SK-N-SH treated with all-trans-retinoic acid at 6 μM for 48 hours (cell line): Measurements from ENCODE around the gene RBFOX1.

Experiments
- ATAC-seq: fragments of 200-7000 bp; cut with Tn5 transposase; 3 replicates; pipeline ENCODE4 v1.9.1; 2020; ENCODE audit warnings: mild to moderate bottlenecking, moderate library complexity
- ARNTL ChIP-seq: fragments of 450-650 bp; formaldehyde crosslinking; IDR thresholded peaks from 2 replicates; pipeline ENCODE4 v1.5.0; 2020; ENCODE audit warnings: low read depth, mild to moderate bottlenecking, moderate library complexity, borderline replicate concordance
- BACH2 ChIP-seq: fragments of 250-450 bp; sonication (Bioruptor Pico); IDR thresholded peaks from 2 replicates; pipeline ENCODE4 v1.9.0; 2021; ENCODE audit warnings: mild to moderate bottlenecking, borderline replicate concordance
- ESRRG ChIP-seq: fragments of 250-450 bp; sonication (Bioruptor Pico); IDR thresholded peaks from 2 replicates; pipeline ENCODE4 v1.6.1; 2021; ENCODE audit warnings: mild to moderate bottlenecking
- GLIS3 ChIP-seq: fragments of 250-450 bp; sonication (Bioruptor Pico); IDR thresholded peaks from 2 replicates; pipeline ENCODE4 v1.5.0; 2020; ENCODE audit warnings: mild to moderate bottlenecking, moderate library complexity
- ISL1 ChIP-seq: fragments of 250-450 bp; sonication (Bioruptor Pico); IDR thresholded peaks from 2 replicates; pipeline ENCODE4 v2.1.2; 2022; ENCODE audit warnings: mild to moderate bottlenecking, moderate library complexity
- PPARA ChIP-seq: fragments of 250-450 bp; sonication (Bioruptor Pico); IDR thresholded peaks from 2 replicates; pipeline ENCODE4 v1.5.0; 2020; ENCODE audit warnings: mild to moderate bottlenecking, borderline replicate concordance
- SNAI2 ChIP-seq: fragments of 250-450 bp; sonication (Bioruptor Pico); IDR thresholded peaks from 2 replicates; pipeline ENCODE4 v1.5.0; 2020; ENCODE audit warnings: mild to moderate bottlenecking, moderate library complexity
- TOX ChIP-seq: fragments of 250-450 bp; sonication (Bioruptor Pico); IDR thresholded peaks from 2 replicates; pipeline ENCODE4 v1.8.0; 2021; ENCODE audit warnings: mild to moderate bottlenecking, moderate library complexity, borderline replicate concordance
- ZC3H10 ChIP-seq: fragments of 250-450 bp; sonication (Bioruptor Pico); IDR thresholded peaks from 2 replicates; pipeline ENCODE4 v1.5.1; 2021; ENCODE audit warnings: mild to moderate bottlenecking, moderate library complexity
- ZFP3 ChIP-seq: fragments of 250-450 bp; sonication (Bioruptor Pico); IDR thresholded peaks from 2 replicates; pipeline ENCODE4 v1.5.0; 2020; ENCODE audit warnings: mild to moderate bottlenecking, moderate library complexity
- ZFP30 ChIP-seq: fragments of 450-650 bp; formaldehyde crosslinking; IDR thresholded peaks from 2 replicates; pipeline ENCODE4 v1.5.0; 2022; ENCODE audit warnings: mild to moderate bottlenecking, moderate library complexity
- ZNF565 ChIP-seq: fragments of 450-650 bp; formaldehyde crosslinking; conservative IDR thresholded peaks from 2 replicates; pipeline ENCODE4 v1.5.0; 2020; ENCODE audit warnings: low read depth, mild to moderate bottlenecking, moderate library complexity
- ZNF70 ChIP-seq: fragments of 450-650 bp; formaldehyde crosslinking; IDR thresholded peaks from 2 replicates; pipeline ENCODE4 v1.5.0; 2020; ENCODE audit warnings: mild to moderate bottlenecking, moderate library complexity
- ZNF8 ChIP-seq: fragments of 450-650 bp; formaldehyde crosslinking; IDR thresholded peaks from 2 replicates; pipeline ENCODE4 v1.5.0; 2020; ENCODE audit warnings: mild to moderate bottlenecking, moderate library complexity
- TF ChIP-seq, protein P1 (sequence below): fragments of 250-450 bp; sonication (Bioruptor Pico); IDR thresholded peaks from 2 replicates; pipeline ENCODE4 v1.5.1; 2021; ENCODE audit warnings: mild to moderate bottlenecking, moderate library complexity
- TF ChIP-seq, protein P2 (sequence below): fragments of 250-450 bp; sonication (Bioruptor Pico); IDR thresholded peaks from 2 replicates; pipeline ENCODE4 v1.8.0; 2020; ENCODE audit warnings: mild to moderate bottlenecking, moderate library complexity, borderline replicate concordance
- TF ChIP-seq, protein P3 (sequence below): fragments of 250-450 bp; sonication (Bioruptor Pico); IDR thresholded peaks from 2 replicates; pipeline ENCODE4 v1.5.0; 2020; ENCODE audit warnings: mild to moderate bottlenecking, moderate library complexity
- TF ChIP-seq, protein P4 (sequence below): fragments of 250-450 bp; sonication (Bioruptor Pico); IDR thresholded peaks from 2 replicates; pipeline ENCODE4 v1.8.0; 2021; ENCODE audit warnings: low read depth, mild to moderate bottlenecking, moderate library complexity, borderline replicate concordance

The RBFOX1 gene

DNA sequence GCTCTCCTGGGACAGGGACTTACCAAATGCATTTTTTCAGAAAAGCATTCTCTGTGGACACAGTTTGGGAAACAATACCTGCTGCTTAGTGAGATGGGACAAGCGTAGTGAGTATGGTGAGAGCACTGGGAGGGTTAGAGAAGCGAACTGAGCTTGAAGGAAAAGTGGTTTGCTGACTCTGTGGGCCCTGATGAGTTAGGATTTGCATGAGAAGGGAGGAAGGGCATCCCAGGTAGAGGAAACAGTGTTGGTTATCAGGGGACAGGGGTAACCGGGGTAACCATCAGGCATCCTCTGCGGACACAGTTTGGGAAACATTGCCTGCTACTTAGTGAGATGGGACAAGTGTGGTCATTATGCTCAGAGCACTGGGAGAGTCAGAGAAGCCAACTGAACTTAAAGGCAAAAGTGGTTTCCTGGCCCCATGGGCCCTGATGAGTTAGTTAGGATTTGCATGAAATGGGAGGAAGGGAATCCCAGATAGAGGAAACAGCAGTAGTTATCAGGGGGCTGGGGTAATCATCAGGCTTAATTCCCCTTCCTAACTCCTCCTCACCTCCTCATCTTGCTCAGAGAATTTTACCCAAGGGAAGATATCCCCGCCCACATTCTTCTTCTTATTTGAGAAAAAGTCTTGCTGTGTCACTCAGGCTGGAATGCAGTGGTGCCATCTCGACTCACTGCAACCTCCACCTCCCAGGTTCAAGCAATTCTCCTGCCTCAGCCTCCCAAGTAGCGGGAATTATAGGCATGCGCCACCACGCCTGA is 319.3 kb downstream of the RBFOX1 start:
- no peak for TF ChIP-seq ARNTL (CRISPR knock-in tag)
- TF ChIP-seq, protein P1, sequence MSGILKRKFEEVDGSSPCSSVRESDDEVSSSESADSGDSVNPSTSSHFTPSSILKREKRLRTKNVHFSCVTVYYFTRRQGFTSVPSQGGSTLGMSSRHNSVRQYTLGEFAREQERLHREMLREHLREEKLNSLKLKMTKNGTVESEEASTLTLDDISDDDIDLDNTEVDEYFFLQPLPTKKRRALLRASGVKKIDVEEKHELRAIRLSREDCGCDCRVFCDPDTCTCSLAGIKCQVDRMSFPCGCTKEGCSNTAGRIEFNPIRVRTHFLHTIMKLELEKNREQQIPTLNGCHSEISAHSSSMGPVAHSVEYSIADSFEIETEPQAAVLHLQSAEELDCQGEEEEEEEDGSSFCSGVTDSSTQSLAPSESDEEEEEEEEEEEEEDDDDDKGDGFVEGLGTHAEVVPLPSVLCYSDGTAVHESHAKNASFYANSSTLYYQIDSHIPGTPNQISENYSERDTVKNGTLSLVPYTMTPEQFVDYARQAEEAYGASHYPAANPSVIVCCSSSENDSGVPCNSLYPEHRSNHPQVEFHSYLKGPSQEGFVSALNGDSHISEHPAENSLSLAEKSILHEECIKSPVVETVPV (CRISPR knock-in tag): no peak
- TF ChIP-seq, protein P2, sequence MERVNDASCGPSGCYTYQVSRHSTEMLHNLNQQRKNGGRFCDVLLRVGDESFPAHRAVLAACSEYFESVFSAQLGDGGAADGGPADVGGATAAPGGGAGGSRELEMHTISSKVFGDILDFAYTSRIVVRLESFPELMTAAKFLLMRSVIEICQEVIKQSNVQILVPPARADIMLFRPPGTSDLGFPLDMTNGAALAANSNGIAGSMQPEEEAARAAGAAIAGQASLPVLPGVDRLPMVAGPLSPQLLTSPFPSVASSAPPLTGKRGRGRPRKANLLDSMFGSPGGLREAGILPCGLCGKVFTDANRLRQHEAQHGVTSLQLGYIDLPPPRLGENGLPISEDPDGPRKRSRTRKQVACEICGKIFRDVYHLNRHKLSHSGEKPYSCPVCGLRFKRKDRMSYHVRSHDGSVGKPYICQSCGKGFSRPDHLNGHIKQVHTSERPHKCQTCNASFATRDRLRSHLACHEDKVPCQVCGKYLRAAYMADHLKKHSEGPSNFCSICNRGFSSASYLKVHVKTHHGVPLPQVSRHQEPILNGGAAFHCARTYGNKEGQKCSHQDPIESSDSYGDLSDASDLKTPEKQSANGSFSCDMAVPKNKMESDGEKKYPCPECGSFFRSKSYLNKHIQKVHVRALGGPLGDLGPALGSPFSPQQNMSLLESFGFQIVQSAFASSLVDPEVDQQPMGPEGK (CRISPR knock-in tag): no peak
- TF ChIP-seq ZNF70: no peak
- ATAC-seq: no peak

DNA sequence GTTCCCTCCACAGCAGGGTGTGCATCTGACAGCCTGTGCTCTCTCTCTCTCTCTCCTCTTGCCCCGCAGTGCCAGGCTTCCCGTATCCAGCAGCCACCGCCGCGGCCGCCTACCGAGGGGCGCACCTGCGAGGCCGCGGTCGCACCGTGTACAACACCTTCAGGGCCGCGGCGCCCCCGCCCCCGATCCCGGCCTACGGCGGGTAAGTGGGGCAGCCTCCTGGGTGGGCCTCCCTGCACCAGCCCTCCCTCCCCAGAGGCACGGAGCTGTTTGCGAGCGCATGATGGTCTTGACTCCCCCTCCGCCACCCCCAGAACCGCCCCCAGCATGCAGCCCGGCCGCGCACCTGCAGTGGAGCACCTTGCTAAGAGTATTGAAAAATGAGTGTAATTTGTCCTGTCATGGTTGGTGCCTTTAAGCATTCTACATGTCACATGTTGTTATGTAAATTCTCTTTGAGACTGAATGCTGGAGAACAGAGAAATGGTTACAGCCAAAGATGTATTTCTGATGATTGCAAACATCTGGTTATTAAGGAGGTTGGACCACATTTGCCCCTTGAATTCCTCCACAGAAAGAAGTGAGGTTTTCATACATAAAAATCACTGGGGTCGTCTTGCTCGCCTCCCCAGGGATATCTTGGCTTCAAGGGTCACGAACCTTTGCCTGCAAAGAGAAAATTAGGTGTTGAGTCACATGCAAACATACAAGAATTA is 321.3 kb downstream of the RBFOX1 start:
- no peak for ATAC-seq
- TF ChIP-seq ZFP30 (CRISPR knock-in tag) (no peak), GLIS3 (CRISPR knock-in tag) (no peak), ZNF565 (no peak), ZNF70 (no peak), ISL1 (CRISPR knock-in tag) (no peak), BACH2 (CRISPR knock-in tag) (no peak), ZNF8 (CRISPR knock-in tag) (no peak)
- TF ChIP-seq, protein P3, sequence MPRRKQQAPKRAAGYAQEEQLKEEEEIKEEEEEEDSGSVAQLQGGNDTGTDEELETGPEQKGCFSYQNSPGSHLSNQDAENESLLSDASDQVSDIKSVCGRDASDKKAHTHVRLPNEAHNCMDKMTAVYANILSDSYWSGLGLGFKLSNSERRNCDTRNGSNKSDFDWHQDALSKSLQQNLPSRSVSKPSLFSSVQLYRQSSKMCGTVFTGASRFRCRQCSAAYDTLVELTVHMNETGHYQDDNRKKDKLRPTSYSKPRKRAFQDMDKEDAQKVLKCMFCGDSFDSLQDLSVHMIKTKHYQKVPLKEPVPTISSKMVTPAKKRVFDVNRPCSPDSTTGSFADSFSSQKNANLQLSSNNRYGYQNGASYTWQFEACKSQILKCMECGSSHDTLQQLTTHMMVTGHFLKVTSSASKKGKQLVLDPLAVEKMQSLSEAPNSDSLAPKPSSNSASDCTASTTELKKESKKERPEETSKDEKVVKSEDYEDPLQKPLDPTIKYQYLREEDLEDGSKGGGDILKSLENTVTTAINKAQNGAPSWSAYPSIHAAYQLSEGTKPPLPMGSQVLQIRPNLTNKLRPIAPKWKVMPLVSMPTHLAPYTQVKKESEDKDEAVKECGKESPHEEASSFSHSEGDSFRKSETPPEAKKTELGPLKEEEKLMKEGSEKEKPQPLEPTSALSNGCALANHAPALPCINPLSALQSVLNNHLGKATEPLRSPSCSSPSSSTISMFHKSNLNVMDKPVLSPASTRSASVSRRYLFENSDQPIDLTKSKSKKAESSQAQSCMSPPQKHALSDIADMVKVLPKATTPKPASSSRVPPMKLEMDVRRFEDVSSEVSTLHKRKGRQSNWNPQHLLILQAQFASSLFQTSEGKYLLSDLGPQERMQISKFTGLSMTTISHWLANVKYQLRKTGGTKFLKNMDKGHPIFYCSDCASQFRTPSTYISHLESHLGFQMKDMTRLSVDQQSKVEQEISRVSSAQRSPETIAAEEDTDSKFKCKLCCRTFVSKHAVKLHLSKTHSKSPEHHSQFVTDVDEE (CRISPR knock-in tag): no peak
- TF ChIP-seq, protein P4, sequence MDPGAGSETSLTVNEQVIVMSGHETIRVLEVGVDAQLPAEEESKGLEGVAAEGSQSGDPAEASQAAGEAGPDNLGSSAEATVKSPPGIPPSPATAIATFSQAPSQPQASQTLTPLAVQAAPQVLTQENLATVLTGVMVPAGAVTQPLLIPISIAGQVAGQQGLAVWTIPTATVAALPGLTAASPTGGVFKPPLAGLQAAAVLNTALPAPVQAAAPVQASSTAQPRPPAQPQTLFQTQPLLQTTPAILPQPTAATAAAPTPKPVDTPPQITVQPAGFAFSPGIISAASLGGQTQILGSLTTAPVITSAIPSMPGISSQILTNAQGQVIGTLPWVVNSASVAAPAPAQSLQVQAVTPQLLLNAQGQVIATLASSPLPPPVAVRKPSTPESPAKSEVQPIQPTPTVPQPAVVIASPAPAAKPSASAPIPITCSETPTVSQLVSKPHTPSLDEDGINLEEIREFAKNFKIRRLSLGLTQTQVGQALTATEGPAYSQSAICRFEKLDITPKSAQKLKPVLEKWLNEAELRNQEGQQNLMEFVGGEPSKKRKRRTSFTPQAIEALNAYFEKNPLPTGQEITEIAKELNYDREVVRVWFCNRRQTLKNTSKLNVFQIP (CRISPR knock-in tag): no peak
- TF ChIP-seq, protein P1 (CRISPR knock-in tag): no peak

DNA sequence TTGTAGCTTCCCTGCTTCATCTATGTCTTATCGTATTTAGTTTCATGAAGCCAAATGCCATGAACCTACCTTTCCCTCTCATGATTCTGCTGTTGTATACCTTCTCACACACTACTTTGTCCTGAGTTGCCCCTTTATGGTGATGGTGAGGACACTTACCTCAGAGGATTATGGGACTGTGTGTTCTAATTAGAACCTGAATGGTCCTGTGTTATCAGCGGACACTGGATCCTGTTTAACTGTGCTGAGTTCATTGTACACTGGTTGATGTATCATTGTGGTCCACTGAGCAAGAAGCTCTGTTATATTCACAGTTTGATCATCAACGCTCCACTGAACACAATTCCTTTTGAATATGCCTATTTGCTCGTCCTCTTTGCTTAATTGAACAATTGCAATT is 343.0 kb downstream of the RBFOX1 start:
- ATAC-seq: no peak
- TF ChIP-seq ESRRG (no peak), ZFP3 (CRISPR knock-in tag) (no peak), ZC3H10 (no peak), SNAI2 (CRISPR knock-in tag) (no peak), TOX (CRISPR knock-in tag) (no peak), ZFP30 (CRISPR knock-in tag) (no peak), PPARA (no peak), ARNTL (CRISPR knock-in tag) (no peak)
- TF ChIP-seq, protein P1 (CRISPR knock-in tag): no peak
- TF ChIP-seq, protein P2 (CRISPR knock-in tag): no peak
- TF ChIP-seq, protein P3 (CRISPR knock-in tag): no peak
